ENCODE data around the gene IGFL1.

DNA sequence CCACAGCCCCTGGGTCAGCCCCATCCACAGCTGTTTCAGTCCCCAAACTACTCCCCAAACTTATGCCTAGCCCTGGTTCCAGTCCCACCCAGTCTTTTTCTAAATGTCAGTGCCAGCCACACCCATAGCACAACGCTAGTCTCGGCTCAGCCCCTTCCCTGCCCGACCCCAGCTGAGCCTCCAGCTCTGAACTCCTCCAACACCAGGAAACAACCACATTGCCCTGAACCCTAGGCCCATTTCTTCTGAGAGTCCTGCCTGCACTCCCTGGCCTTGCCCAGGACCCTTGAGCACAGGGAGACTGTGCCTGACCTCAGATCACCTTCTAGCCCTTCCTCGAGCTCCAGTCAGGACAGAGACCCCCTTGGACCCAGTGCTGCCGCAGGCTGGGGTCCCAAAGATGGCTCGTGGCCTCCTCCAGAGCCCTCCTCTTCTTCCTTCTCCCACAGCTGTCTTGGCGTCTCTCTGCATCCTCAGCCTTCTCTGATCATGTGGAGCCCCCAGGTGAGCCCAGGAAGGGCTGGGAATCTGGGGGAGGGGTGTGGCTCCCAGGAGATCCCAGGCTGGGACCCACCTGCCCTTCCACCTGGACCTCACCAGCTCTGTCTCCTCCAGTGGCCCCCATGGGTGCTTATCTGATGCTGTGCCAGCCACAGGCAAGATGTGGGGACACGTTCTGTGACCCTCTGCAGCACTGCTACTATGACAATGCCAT lies 33.0 kb upstream of the IGFL1 start:
- TF ChIP-seq, protein P1, sequence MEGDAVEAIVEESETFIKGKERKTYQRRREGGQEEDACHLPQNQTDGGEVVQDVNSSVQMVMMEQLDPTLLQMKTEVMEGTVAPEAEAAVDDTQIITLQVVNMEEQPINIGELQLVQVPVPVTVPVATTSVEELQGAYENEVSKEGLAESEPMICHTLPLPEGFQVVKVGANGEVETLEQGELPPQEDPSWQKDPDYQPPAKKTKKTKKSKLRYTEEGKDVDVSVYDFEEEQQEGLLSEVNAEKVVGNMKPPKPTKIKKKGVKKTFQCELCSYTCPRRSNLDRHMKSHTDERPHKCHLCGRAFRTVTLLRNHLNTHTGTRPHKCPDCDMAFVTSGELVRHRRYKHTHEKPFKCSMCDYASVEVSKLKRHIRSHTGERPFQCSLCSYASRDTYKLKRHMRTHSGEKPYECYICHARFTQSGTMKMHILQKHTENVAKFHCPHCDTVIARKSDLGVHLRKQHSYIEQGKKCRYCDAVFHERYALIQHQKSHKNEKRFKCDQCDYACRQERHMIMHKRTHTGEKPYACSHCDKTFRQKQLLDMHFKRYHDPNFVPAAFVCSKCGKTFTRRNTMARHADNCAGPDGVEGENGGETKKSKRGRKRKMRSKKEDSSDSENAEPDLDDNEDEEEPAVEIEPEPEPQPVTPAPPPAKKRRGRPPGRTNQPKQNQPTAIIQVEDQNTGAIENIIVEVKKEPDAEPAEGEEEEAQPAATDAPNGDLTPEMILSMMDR (IDR thresholded peaks at IDR 0.05; ENCODE audit: insufficient read depth, low read length, poor library complexity, severe bottlenecking) = no peak
- TF ChIP-seq EZH2phosphoT487 (conservative IDR thresholded peaks at IDR 0.05; ENCODE audit: low read length) = no peak

Measured in SU-DHL-6 (cell line).